ENCODE data around the gene CLCN6. TPM values are rescaled to one million over a fixed set of nuclear protein-coding genes. Genes with fewer than 3 reads are reported as not detected.

CLCN6 gene
- total RNA-seq, 4 donors from 2014 or later: 14.8 to 38.4 (median 16.9) TPM

GRCh38 chr1:11880911-11881748 is 75.1 kb downstream of the CLCN6 start:
- H3K4me1 ChIP-seq: peaks cover 23 to 43% of the 10 kb centered on the region in 2 donors
- H3K27ac ChIP-seq: peak overlapping the region; percentile 71 to 94 (median 86)
- no peak for TF ChIP-seq CTCF (IDR thresholded peaks at IDR 0.05)
- peak in 1 of 2 donors; percentile 14 for TF ChIP-seq POLR2A (IDR thresholded peaks at IDR 0.05)
- no peak overlapping the region for H3K4me3 ChIP-seq (replicated peaks in 1 of 3)
- DNase-seq: peak; percentile 89 to 96
- intact Hi-C loops (cut with DNase I): no loop called here
- H3K27me3 ChIP-seq: no peaks in the 10 kb centered on the region
- WGBS, 2 donors: 20 to 30% methylated on average over 7 to 10 of the region's 10 CpGs
- H3K9me3 ChIP-seq: no peaks in the 10 kb centered on the region
- H3K36me3 ChIP-seq: no peaks in the 10 kb centered on the region

- H3K27ac ChIP-seq: peak overlapping the region; percentile 71 to 94 (median 86)
- H3K27me3 ChIP-seq: no peaks in the 10 kb centered on the region
- H3K4me1 ChIP-seq: peaks cover 21 to 40% of the 10 kb centered on the region in 2 donors
- TF ChIP-seq CTCF (IDR thresholded peaks at IDR 0.05): no peak
- TF ChIP-seq POLR2A (IDR thresholded peaks at IDR 0.05): no peak
- DNase-seq: no peak
- H3K36me3 ChIP-seq: no peaks in the 10 kb centered on the region
- H3K9me3 ChIP-seq: no peaks in the 10 kb centered on the region
- H3K4me3 ChIP-seq (replicated peaks in 1 of 3): no peak overlapping the region
- 87 to 89% methylated on average over 18 of the region's 18 CpGs for WGBS, 2 donors
- intact Hi-C loops (cut with DNase I): no loop called here
These were observed 75.9 kb downstream of the CLCN6 start for GRCh38 chr1:11881749-11882441.

- TF ChIP-seq CTCF (IDR thresholded peaks at IDR 0.05): no peak
- H3K4me3 ChIP-seq (replicated peaks in 1 of 3): no peak overlapping the region
- no peak overlapping the region for H3K27ac ChIP-seq
- WGBS, 2 donors: 58 to 61% methylated on average over 6 to 13 of the region's 13 CpGs
- peak; percentile 31 to 47 for DNase-seq
- intact Hi-C loops (cut with DNase I): no loop called here
- peaks cover 21 to 38% of the 10 kb centered on the region in 2 donors for H3K4me1 ChIP-seq
- H3K27me3 ChIP-seq: no peaks in the 10 kb centered on the region
- H3K9me3 ChIP-seq: no peaks in the 10 kb centered on the region
- no peaks in the 10 kb centered on the region for H3K36me3 ChIP-seq
These were observed 77.0 kb downstream of the CLCN6 start for GRCh38 chr1:11882814-11883538.

GRCh38 chr1:11885916-11886315 is 79.9 kb downstream of the CLCN6 start:
- no peak overlapping the region for H3K4me3 ChIP-seq (replicated peaks in 1 of 3)
- intact Hi-C loops (cut with DNase I): no loop called here
- no peak for DNase-seq
- H3K4me1 ChIP-seq: peaks cover 7 to 11% of the 10 kb centered on the region in 2 donors
- H3K36me3 ChIP-seq: no peaks in the 10 kb centered on the region
- peak overlapping the region in 1 of 3 donors; percentile 53 for H3K27ac ChIP-seq
- no peaks in the 10 kb centered on the region for H3K27me3 ChIP-seq
- no peaks in the 10 kb centered on the region for H3K9me3 ChIP-seq
- WGBS, 2 donors: 68 to 73% methylated on average over 6 of the region's 6 CpGs
- TF ChIP-seq POLR2A (IDR thresholded peaks at IDR 0.05): no peak

GRCh38 chr1:11886986-11887665 is 81.1 kb downstream of the CLCN6 start:
- WGBS, 2 donors: 81 to 88% methylated on average over 7 to 19 of the region's 19 CpGs
- DNase-seq: peak in 1 of 2 donors; percentile 30
- TF ChIP-seq CTCF (IDR thresholded peaks at IDR 0.05) (no peak), POLR2A (IDR thresholded peaks at IDR 0.05) (no peak)

More at GRCh38 chr1:11886986-11887665, 81.1 kb downstream of the CLCN6 start:
- Histone ChIP-seq H3K27me3 (no peaks in the 10 kb centered on the region), H3K9me3 (no peaks in the 10 kb centered on the region), H3K36me3 (no peaks in the 10 kb centered on the region), H3K4me3 (replicated peaks in 1 of 3) (no peak overlapping the region), H3K27ac (no peak overlapping the region), H3K4me1 (peaks cover 0 to 4% of the 10 kb centered on the region in 2 donors)
- intact Hi-C loops (cut with DNase I): no loop called here
